SU-DHL-6 (cell line): Measurements from ENCODE around the gene YBX2.

Experiments used
- CTCF ChIP-seq: fragments of 200-600 bp; sonication (generic); IDR thresholded peaks from one replicate; pipeline ENCODE4 v1.5.1; 2017; ENCODE audit warnings: antibody characterized with exemption, mild to moderate bottlenecking, low read length, moderate library complexity; ENCODE audit not compliant: insufficient read depth, poor library complexity, severe bottlenecking
- EZH2phosphoT487 ChIP-seq: fragments of 200-600 bp; sonication (generic), shearing (Covaris generic); conservative IDR thresholded peaks from 2 replicates; pipeline ENCODE4 v1.6.1; 2018; ENCODE audit warnings: mild to moderate bottlenecking, antibody characterized with exemption, low read length, moderate library complexity, mixed read lengths

GRCh38 chr17:7323731-7324437 lies 29.4 kb upstream of the YBX2 start:
- peak; percentile 87 for TF ChIP-seq CTCF
- TF ChIP-seq EZH2phosphoT487: no peak
